GM21737 (cell line): Measurements from ENCODE around the gene SLC1A3.

ENCODE experiments used
- ATAC-seq: cut with Tn5 transposase; IDR thresholded peaks from one replicate; pipeline ENCODE4 v1.9.1; 2021; ENCODE audit warnings: mild to moderate bottlenecking, moderate library complexity; ENCODE audit not compliant: unreplicated experiment

Gene SLC1A3

DNA sequence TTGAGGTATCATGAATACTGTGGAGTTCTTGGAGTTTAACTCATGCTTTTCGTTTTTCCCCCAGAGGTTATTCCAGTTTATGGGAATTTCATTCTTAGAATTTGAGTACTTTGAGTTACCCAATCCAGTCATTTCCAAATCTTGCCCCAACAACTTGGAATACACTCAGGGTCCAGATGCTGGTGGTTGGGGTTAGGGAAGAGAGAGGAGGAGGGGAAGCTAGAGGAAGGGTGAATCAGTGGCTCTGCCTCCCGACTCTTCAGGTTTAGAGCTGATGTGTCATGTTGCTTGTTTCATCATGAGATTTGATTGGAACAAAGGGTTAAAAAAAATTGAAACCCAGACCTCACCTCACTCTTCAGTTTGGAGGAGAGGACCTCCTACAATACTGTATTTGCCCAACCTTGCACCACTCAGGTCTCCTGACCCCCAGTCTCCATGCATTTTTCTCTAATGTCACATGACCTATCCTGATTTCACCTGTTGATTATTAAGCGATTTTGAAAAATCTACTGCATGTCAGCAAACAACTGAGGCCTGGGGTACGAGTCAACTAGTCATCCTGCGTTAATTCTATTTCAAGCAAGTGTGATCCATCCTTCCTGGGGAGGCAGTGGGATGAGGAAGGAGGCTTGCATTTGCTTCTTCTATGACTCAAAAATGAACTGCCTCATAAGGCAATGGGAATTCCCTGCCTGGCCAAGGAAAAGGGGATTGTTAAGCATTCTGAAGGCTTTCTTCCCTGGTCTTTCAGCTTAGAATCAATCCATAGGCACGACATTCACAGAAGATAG, 6.2 kb upstream of the SLC1A3 start:
- no peak for ATAC-seq

DNA sequence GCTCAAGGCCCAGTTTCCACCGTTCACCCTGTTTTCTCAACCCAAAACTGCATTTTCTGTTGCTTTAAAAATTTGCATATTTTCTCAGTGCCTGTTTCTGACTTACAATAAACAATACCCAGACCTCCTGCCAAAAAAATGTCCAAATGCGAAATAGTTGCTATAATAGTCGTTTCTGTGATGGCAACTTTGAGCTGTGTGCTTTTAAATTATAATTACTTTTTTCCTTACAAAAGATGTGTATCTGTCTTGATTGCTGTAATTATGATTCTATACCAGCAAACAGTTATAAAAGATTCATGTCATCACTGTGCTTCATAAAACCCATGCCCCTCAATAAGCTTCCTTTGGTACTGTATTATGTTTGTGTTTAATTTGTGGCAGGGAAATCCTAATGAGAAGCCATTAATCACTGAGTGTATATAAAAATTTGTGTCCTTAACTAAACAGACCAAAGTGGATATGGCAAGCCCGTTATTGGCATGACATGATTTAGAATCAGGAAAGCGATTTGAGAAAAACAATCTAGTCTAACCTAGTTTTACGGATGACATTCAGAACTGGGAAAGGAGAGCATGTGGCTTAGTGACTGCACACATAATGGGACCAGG, 5.4 kb upstream of the SLC1A3 start:
- no peak for ATAC-seq

DNA sequence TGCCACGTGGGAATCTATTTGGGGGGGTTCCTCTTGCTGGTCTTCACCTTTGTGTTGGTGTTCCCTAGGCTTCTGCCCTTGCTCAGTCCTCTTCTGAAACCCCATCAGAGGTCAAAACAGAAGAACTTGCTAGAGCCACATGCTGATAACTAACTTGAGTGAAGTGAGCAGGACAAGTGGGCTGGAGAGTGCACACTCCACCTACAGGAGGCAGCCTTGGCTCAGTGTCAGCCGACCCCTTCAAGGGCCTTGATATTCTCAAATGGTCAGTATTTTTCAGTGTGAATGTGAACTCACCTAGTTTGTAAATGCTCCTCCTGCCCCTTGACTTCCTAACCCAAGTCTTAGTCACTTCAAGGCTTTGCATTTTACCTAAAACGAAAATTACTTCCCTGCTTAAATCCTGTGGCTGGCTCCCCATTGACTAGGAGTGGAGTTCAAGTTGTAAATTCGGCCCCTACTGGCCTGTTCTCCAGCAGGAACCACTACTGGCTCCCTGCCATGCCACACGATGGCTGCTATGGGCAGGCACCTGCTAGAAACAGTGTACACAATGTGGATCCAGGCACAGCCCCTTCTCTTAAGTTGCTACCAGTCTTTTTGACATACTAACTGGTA, 3.6 kb upstream of the SLC1A3 start:
- ATAC-seq, result no peak

DNA sequence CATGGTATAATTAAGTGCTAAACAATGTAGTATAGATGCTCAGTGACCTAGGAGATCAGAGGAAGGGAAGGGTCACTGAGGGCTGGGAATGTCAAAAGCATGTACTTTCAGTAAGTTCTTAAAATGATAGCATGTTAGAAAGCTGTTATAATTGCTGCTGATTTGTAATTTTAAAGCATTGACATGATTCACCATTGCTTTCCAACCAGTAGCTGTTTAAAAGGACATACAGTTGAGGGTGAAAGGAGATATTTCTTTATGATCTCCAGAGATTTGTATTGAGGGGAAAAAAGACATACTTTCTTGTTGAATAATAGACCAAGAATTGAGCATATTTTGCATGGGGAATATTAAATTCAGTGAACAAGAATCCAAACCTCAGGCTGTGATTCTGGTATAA, 1.2 kb upstream of the SLC1A3 start:
- no peak for ATAC-seq

DNA sequence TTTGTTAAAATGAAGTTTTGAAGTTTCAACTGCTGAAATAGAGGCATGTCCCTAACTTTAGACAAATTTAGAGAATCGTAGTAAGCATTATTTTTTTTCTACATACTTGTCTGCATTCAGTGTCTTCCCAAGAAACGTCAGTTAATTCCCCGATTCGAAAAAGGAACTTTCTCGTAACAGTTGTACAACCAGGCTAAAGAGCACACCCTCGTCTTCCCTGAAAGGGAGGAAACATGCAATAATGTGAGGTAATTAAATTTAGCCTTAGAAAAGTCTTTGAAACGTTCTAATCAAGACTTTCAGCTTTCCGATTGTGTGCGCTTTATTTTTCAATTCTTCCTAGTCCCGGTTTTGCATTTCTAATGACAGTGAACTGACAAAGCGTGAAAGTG, 374 bp upstream of the SLC1A3 start:
- ATAC-seq, result no peak

DNA sequence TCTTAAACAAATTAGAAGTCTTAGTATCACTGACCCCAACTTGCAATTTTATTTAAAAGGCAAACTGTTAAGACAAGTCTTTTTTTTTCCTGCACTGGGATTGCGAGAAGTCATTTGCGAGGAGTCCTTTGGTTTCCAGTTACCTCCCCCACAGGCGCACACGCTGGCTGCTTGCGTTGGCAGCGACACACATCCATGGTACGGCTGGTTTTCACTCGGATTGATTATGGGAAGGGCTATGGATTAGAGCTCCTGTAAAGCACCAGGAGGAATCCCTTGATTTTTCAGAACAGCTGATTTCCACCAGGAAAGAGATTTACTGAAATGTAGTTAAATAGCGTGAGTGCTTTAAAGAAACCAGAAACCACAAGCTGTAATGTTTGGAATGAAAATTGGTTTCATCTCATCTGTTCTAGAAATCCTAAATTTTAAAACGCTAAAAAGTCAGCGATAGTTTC, 737 bp downstream of the SLC1A3 start:
- no peak for ATAC-seq

DNA sequence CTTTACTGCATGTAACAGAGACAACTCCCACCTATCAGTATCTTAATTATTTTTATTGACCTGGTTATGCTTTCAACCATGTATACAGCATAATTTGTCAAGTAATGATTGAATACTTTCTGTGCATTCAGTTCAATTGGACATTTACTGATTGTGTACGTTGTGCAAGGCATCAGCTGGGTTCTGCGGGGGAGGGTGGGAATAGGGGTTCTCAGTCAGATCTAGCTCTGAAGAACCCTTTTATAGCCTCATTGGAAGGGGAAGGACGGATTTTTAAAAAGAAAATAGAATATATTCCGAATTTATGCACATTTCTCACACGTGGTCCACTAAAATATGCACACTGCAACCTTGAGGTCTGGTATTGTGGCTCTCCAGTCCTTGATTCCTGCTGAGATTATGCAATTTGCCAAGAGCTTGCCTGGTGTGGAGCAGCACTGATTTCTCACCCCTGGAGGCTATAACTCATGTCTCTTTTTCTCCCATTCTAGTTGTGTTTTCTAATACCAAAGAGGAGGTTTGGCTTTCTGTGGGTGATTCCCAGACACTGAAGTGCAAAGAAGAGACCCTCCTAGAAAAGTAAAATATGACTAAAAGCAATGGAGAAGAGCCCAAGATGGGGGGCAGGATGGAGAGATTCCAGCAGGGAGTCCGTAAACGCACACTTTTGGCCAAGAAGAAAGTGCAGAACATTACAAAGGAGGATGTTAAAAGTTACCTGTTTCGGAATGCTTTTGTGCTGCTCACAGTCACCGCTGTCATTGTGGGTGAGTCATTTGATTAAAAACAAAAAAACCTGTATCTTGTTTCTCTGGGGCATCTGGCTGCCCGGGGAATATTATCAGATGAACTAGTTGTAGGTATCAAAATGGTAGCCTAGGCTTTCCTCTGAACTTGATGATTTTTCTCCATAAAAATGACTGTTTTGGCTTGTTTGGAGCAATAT, 1.7 kb downstream of the SLC1A3 start:
- no peak for ATAC-seq

DNA sequence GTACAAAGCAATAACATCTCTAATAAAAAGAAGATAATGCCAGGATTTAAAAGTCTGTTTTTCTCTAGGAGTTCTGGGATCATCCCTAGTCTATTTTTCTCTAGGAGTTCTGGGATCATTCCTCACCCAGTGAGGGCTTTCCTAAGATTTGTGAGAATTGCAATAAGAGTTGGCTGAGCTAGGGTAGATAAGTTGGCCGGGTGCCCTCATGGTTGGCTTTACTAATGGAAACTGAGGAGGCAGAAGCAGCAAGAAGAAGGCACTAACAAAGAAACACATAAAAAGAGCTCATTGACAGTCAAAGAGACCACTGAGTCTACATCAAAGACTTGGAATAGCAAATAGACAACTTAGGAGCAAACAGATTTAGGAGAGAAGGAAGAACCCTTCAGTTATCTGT, 4.2 kb downstream of the SLC1A3 start:
- ATAC-seq, result no peak

DNA sequence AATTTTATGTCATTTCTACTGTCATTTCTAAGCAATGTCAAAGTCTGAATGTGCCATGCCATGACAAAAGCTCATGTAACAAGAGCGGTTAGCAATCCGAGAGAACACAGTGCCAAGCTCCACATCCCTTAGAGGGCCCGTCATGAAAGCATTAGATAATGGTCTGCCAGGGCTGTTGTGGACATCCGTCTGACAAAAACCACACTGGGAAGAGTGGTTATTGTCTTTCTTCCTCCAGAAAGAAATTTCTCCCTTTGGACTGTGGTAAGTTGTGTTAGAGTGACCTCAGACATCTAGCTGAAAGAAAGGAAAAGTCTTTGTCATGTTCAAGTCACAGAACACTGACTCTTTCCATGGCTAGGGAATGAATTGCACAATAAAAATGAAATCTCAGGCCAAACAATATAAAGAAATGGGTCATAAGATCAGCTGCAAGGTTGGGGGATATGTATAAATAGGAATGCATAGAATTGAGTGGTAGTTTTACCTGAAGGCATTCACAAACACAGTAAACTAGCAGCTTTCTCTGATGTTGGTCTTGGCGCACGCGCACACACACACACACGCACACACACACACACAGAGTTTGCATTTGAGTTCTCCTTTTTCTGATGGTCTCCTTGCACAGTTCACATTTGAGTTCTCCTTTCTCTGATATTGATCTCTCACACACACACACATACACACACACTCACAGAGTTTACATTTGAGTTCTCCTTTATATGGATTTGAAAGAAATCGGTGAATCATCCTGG, 5.3 kb downstream of the SLC1A3 start:
- no peak for ATAC-seq

DNA sequence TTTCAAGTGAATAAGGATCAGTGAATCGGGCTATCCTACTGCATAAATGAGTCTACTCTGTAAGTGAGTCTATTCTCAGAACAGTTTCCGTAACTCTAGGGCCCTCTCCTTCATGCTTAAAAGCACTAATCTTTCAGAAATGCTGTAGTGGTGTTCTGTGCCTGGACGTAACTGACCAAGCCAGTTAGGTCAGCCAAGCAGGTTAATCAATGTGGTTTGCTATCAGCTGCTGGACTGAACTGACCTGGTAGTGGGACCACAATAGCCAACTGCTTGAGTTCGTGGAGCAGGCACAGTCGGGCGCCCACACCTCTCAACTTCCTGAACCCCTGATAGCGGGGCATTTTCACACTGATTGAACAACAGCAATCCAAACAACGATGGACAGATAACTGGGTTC, 6.8 kb downstream of the SLC1A3 start:
- no peak for ATAC-seq

DNA sequence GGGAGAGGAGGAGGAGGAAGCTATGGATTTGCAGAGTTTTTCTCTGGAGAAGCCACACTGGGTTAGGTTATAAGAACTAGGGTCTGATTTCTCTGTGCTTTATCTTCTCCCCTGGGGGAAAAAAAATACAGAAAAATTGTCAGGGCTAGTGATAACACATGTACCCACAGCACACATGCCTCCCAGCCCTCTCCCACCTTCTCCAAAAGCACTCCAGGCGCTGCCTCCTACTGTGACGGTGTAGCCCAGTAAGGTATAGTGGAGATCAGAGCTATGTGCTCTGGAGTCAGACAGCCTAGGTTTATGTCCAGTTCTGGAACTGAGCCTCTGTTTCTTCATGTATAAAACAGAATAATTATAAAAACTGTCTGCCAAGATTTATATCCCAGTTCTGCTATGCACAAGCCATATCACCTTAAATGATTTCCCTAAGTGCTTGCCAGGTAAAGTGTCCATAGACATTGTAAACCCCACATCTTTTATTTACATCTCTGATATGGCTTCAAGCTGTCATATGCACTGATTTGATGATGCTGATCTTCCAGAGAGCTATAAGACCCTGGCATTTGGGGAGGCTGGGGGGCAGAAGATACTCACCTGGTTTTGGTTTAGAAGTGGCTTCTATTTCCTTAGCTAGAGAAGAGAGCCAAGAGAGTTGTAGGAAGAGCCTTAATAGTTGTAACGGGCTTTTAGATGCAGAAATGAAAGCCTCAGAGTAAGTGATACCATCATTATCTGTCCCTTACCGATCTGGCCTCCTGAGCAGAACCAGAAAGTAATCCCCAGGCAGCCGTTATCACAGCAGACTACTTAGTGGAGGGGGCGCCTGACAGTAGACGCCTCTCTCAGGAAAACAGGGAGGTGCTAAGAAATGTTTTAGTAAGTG, 7.6 kb downstream of the SLC1A3 start:
- no peak for ATAC-seq

DNA sequence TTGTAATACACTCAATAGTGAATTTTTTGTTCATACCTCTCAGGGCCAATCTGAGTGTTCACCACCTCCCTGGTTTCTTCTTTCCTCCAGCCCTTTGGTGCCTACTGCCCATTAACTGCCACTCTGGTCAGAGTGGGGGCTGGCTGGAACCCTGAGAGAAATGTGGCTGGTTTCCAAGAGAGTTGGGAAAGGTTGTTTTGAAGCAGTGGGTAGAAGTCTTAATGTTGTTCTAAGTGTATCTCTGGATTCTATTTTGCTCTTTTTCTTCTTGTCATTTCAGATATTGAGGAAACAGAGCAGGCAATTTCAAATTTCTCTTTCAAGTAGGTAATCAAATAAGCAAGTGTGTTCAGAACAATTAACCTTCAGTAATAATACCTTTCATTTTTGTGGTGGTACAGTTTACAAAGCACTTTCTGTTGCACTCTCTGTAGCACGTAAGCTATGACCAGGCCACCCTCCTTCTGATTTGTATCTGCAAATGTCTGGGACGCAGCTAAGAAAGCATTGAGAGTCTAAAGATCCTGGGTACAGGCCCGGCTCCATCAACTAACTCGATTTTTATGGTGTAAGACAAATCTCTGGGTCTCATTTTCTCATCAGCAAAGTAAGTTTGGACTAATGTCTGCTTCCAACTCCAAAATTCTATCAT, 8.4 kb downstream of the SLC1A3 start:
- ATAC-seq, result no peak

DNA sequence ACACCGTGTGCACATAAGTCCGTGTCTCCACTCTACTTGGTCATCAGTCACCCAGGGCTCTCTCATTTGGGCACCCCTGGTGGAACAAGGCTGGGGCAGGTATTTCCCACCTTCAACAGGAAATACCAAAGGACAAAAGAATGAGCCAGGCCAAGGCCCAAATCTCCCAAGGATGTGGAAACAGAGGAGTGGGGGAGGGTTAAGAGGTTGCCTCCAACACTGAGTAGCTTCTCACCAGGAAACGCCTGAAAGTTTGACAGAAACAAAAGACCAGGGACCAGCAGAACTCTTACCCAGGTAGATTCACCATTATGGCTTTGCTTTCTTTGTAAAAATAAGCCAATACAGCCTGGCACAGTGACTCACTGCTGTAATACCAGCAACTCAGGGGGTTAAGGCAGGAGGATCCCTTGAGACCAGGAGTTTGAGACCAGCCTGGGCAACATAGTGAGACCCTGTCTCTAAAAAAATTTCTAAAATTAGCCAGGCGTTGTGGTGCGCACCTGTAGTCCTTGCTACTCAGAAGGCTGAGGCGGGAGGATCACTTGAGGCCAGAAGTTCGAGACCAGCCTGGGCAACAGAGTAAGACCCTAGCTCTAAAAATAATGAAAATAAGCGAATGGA, 12.7 kb downstream of the SLC1A3 start:
- ATAC-seq, result no peak

DNA sequence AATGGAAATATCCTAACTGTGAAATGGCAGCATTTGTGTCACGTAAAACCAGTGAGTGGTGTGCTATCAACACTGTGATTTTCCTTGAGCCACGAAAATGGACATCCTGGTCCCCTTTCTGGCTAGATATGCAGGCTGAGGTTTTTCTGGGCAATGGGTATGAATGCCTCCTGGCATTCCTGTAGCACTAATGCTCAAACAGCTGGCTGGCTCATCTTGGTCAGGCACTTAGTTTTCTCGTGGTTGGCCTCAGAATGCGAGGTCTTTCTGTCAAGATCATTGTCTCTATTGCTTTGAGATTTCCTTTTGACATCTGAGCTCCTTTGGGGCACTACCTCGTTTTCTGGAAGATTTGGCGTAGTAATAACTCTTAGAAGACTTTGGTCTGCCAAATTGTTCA, 15.6 kb downstream of the SLC1A3 start:
- ATAC-seq, result no peak

DNA sequence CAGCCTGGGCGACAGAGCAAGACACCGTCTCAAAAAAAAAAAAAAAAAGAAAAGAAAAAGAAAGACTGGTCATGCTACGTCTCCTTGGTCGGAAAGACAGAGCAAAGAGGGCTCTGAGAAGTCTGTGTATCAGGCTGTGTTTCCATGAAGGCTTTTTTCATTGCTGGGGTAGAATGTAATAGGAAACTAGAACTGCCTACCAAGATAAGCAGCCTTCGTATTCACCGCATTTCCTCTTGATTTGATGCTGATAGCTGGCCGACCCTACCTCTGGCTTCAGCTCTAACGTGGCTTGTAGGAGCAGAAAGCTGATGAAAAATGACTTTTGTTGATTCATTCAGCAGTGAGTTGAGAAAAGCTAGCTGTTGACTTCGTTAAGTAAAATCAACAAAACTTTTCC, 17.4 kb downstream of the SLC1A3 start:
- ATAC-seq, result no peak

DNA sequence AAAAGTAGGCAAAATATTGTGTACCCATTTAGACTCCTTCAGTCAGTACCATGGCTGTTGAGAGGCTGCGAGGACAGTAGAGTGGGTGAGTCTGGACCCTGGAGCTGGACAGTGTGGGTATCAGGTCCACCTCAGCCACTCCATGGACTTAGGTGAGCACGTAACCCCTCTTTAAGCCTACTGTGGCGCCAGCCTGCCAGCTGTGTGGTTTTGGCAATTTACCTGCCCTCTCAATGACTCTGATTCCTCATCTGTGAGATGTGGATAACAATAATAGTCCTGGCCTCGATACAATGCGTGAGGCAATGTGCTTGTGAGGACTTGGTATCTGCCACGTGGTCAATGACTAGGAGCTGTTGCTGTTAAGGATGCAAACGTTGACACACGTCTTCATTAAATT, 17.9 kb downstream of the SLC1A3 start:
- no peak for ATAC-seq

DNA sequence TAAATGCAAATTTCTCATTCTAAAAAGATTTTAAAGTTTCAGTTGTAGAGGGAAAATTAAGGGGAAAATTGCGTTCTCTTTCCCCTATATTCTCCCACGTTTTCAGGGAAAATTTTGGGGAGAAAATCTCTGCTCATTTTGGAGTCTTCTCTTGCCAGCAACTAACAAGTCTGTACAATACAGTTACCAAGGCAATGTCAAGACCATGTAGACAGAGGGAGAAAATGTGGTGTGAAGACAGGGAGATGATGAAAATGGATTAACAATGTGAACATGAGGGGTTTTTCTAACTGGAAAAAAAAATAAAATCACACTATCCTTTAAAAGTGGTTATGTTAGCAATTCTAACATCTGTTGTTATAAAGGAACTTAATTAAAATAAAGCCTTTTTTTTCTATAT, 22.3 kb downstream of the SLC1A3 start:
- ATAC-seq, result no peak

DNA sequence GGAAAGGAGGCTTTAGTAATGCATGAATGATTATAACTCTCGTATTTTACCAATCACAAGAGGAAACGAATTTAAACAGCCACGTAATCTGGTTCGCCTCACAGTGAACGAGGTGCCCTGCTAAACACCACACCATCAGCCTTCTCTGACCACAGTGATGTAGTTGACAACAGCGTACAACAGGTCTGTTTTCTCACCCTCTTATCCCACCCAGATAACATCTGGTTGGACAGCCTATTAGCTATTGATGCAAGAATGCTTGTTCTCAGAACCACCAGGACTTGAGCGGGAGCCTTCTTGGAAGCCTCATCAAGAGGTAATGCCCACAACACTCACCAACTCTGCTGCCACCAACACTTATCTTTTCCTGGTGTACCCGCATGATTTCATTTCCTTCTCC, 23.3 kb downstream of the SLC1A3 start:
- no peak for ATAC-seq
